Midbrain (tissue), 1 donor: Measurements from ENCODE around the gene ANGPT4.
"Not testable (repeated sequence)": the region's sequence is repeated elsewhere in the genome, so short reads cannot be mapped to it uniquely, and the experiment has no call there.

Source experiments
- DNase-seq: peaks from one replicate; lab custom pipeline; 2025; lab: John Stamatoyannopoulos, UW

ANGPT4 gene

DNA sequence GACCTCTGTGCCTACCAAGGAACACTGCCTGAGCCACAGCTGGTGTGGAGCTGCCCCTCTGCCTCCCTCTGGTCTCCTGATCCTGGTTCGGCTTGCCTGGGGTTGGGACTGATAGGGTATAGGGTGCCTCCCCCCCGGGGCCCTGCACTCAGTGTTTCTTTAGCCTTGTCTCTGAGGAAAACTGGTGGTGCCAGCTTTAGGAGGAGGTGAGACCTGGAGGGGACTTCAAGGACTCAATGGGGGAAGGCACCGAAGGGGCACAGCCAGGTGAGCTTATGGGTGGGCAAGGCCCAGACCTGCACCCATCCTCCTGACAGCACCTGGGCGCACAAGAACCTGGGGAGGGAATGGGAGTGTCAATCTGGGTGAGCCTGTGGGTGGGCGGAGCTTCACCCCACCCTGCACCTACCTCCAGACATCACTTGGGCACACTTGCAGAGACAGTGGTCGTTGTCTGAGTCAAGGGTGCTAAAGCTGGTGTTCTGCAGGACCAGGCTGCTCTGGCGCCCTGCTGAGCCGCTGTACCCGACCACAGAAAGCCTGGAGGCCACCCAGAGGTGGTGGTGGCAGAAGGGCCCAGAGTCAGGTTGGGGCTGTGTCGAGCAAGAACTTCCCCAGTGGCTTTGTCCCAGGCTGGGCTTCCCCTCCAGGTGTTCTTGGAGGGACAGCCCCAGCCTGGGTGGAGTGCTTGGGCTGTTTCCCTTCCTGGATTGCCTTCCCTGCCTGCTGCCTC, 42.1 kb downstream of the ANGPT4 start:
- DNase-seq, result no peak

DNA sequence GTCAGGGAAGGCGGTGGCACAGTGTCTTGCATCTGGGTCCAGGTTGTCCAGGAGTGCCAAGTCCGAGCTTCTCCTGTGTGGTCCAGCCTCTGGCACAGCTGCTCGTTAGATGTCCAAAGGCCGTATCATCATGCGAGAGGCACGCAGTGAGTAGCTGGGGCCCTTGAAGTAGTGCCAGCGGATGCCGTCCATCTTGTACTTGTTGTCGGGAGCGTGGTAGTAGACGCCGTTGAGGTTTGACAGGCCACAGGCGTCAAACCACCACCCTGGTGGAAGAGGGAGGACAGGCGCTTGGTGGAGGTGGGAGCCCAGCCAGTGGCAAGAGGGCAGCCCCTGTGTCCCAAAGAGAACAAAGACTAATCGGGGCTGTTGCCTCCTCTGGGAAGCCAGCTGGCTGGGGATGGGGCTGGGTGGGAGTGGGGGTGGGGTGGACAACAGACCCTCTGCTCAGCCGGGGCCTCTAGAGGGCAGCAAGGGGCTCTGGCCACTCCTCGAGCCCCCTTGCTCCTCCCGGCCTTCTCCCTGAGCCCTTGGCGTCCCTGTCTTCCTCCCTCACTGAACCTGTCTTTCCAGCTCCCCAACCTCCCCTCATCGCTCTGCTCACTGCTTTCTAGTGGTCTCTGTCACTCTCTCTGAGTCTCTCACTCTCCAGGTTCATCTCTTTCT, 43.1 kb downstream of the ANGPT4 start:
- no peak for DNase-seq

DNA sequence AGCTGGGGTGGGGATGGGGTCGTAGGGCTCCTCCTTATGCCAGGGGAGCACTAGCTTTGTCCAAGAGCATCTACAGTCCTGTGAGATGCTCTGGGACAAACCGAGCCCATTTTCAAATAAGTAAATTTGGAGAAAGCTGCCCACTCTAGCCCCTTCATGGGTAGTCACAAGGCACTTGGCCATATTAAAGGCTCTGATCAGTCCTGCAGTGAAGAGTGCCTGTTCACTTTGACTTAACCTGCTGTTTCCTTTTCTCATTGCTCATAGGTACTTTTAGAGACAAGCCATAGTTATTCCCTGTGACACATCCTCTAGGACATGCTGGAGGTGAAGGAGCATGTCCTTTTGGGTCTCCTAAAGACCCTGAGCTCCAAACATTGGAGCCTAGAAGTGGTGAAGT, 44.2 kb downstream of the ANGPT4 start:
- DNase-seq, result no peak

DNA sequence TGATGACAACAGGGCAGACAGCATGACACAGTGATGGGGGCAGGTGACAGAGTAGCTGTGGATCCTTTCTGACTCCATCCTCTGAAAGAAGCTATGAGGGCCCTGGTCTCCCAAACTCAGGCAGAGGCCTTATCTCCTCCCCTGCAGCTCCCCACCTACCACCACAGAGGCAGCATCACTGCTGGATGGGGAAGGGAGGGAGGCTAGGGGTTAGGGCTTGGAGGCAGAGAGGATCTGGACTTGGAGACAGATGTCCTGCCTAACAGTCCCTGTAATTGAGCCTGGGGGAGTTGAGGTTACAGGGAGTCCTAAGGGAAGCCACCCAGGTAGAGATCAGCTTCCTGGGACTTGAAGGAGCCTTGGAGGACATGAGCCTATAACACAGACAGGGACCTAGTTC, 44.7 kb downstream of the ANGPT4 start:
- DNase-seq, result no peak

DNA sequence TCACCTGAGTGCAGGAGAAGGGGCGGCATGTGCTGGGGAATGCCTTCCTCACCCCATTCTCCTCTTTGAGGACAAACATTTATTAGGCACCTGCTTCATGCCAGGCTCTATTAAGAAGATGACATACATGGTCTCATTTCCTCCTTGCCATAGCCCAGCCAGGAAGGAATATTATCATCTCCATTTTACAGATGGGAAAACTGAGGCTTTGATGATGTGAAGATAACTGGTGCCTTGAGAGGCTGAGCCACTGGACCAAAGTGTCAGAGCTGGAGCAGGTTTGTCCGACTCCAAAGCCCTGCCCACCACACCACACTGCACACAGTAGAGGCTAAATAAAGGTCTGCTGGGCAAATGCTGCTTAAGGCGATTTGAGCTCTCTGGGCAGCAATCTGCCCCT, 45.4 kb downstream of the ANGPT4 start:
- DNase-seq, result no peak

DNA sequence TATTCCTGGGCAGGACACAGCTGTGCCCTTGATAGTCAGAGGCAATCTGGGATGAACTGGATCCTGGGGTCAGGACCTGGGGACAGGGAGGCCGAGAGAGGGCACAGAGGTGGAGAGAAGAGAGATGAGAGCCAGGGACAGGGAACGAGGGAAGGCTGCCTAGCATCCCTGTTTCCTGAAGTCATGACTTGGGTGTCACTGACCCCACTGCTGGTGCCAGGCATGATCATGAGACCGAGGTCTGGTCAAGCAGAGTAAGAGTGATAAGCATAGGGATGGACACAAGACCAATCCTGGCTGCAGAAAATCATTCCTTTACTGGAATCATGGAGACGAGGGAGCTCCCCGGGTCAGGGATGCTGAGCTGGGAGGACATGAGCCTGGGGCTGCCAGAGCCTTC, 46.5 kb downstream of the ANGPT4 start:
- no peak for DNase-seq

DNA sequence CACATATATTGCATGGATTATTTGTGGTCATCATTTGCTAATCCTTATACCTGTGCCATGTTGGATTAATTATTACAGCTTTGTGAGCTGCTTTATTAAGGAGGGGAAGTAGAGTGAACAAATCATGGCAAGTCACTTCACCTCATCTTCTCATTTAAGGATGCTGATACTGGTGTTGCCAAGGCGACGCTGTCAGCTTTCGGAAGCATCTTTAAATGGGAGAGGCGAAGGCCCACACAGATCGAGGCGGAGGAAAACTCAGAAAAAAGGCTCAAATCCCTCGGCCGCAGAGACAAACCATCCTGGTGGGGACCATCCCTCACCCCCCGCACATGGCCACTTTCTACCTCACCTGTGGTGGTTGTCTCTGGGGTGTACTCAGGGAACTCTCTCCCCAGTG, 47.9 kb downstream of the ANGPT4 start:
- no peak for DNase-seq

DNA sequence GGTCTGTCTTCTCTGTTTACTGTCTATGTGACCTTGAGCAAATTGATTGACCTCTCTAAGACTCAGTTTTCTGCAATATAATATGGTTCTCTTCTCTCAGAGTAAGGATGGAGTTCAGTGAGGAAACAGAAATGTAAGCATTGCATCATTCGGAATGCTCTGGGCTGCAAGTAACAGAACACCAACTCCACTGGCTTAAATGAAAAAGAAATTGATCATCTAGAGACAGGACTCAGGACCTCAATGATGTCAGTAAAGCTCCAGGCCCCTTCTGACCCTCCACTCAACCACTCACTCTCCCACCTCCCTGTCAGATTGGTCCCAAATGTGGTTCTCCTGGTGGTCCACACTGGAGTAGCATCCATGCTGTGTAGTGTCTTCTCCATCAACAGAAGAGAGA, 50.7 kb downstream of the ANGPT4 start:
- DNase-seq, result no peak

DNA sequence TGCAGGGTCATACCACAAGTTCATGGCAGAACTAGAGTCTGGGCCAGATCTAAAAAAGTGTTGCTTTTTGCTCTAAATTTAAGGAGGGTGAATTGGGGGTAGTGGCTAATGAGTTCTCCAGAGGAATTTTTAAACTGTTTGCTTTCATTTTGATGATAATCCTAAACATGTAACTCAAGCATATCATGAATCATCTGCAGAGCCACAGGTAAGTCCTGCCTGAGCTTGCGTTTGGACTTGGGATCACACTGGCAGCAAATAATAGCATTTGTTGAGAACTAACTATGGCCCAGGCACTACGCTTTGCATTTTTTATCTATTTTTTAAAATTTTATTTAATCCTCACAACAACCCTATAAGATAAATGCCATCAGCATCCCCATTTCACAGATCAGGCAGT, 55.2 kb downstream of the ANGPT4 start:
- no peak for DNase-seq

DNA sequence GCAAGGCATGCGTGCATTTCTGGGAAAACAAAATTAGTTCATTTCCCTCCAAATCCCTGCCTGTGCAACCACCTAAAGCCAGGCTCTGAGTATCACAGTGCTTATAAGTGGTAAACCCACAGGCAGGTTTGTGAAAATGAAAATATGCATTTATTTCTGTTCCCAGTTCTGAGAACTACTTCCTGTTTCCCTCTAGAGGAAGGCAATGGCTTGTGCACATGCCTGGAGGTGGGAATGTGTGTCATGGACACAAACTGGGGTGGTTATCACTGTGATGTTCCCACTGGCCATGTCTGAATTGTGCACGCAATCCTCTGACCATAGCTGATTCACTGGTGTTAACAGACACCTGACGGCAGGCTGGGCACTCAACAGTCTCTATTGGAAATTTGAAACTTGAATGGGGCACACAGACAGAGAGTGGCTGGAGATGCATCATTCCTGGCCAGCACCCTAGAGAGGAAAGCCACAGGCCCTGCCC, 56.3 kb downstream of the ANGPT4 start:
- DNase-seq, result no peak

DNA sequence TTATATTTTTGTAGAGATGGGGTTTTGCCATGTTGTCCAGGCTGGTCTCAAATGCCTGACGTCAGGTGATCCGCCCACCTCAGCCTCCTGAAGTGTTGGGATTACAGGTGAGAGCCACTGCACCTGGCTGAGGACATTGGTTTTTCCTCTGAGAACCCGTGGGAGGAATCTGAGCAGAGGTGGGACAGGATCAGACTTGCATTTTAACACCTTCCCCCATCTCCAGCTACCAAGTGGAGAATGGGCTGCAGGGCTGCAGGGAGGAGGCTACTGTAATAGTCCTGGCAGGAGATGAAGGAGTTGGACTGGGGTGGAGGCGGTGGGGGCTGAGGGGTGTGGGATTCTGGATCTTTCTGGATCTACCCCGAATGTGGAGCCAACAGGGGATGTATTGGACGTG, 58.1 kb downstream of the ANGPT4 start:
- DNase-seq, result no peak

DNA sequence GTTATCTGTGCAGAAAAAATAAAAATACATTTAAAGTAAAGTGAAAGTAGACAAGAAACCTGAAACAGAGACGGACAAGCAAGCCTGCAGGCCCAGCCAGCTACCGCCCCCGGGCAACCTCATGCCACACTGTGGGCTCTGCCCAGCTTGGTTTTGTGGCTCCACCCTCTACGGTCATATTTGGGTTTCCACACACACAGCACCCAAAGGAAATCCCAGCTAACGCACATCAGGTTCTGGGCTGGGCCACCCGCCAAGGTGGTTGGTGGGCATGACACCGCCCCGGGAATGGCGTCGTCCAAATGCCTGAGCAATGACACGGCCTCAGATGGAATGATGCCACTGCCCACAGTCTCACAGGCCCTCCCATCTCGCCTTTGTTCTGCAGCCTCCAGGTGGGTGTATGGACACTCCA, 59.8 kb downstream of the ANGPT4 start:
- no peak for DNase-seq

DNA sequence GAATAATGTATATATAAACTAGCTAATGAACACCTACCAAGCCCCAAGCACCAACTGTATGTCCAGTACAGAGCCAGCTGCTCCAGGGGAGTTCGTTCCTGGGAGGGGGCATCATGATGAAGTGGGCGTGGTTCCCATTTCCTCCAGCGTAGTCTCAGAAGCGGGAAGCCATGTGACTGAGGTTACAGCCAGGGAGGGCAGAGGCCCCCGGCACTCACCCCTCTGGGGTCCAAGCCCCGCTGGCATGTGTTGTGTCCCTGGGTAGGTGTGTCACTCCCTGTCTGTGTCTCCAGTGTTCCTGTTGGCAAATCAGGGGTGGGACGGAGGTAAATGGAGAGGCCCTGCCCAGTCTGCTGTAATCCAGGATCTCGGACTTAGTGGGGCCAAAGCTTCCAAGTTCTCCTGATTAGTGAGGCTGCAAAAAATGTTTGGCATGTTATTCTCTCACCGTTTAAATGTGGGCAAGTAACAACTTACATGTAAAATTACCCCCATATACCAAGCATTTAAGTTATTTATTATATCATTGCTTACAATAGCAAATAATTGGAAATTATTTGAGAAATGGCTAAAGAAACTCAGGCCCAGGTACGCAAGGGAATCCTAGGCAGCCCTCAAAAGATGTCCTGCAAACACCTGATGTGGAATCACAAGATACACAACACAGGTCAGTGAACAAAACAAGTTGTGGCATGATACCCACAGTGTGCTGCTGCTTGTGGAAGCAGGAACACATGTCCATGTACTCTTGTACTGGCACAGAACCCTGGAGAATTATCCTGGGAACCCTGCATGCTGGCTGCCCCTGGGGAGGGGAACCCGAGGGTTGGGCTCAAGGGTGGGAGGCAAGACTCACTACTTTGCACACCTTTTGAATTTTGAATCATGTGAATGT, 60.4 kb downstream of the ANGPT4 start:
- no peak for DNase-seq

DNA sequence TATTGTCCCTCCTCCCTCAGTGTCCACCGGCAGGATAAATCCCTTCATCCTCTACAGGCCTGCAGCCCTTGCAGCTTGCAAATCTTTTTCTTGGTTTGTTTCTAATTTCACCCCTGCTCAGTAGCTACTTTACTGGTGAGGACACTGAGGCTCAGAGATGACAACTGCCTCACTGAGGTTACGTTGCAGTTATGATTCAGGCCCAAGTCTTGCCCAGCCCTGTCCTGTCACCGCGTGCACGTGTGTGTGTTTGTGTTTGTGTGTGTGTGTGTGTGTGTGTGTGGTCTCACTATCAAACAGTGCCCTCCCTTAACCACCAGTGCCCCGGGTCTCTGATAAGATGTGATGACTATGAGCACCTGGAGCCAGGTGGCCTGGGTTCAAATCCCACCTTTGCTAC, 61.5 kb downstream of the ANGPT4 start:
- no peak for DNase-seq

DNA sequence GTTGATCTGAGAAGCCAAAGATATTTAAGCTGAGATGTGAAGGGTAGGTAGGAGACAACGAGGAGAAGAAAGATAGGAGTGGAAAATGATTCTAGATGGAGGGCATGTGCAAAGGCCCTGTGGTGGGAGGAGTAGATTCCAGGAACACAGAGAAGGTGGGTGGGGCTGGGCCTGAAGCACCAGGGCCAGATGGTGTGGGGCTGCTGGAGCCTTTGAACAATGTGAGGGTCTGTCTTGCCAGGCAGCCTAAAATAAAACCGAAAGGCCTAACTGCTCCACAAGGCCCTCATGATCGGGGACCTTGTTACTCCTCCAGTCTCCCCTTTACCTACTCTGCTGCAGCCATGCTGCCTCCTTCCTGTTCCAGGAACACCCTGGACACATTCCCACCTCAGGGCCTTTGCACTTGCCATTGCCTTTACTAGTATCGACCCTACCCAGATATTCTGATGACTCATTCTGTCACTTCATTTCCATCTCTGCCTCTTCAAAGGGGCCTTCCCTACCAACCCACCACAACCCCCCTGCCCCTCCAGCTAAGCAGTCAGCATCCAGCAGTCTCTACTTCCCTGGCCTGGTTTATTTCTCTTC, 62.6 kb downstream of the ANGPT4 start:
- no peak for DNase-seq

DNA sequence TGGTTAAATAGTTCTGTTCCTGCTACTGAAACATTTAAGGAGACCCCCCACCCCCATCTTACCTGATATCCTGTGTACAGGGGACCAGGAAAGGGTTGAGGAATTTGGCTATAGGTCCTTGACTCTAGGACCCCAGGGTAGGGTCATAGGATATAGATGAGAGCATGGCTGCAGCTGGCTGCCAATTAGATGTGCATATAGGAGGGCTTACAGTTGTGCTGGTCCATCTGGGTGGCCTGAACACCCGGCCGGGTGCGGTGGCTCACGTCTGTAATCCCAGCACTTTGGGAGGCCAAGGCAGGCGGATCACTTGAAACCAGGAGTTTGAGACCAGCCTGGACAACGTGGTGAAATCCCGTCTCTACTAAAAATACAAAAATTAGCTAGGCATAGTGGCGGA, 67.4 kb downstream of the ANGPT4 start:
- not testable (repeated sequence) for DNase-seq

DNA sequence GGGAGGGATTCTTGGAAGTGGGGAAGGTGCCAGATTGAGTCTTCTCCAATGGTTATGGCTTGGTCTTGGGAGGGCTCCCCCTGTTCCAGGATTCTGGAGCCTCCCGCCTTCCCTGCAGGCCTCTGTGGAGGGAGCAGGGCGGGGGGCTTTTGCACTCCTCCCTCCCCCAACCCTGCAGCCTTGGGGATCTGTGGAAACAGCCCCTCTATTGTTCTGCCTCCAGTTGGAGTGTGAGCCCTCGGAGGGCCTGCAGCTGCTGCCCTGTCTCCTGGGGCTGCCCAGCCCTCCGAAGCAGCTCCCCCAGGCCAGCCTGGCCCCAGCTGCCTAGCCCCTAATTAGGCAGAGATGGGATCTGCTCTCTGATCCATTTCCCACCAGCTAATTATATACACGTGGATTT, 67.9 kb downstream of the ANGPT4 start:
- DNase-seq, result no peak

DNA sequence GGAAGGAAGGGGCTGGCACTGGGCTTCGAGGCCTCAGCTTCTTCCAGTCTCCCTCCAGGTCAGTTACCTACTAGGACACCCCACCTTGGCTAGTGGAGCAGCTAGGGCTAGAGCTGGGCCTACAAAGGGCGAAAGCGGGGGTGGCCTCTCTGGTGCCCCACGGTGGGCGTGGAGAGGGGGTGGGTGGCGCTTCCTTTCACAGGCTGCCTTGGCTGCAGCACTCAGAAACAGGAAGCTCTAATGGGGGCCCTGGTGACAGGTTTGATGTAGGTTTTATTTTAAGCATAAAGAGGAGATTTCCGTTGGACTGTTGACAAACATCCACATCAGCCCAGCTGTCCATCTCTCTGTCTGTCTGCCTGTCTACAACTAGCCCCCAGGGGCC, 69.2 kb downstream of the ANGPT4 start:
- DNase-seq, result no peak

DNA sequence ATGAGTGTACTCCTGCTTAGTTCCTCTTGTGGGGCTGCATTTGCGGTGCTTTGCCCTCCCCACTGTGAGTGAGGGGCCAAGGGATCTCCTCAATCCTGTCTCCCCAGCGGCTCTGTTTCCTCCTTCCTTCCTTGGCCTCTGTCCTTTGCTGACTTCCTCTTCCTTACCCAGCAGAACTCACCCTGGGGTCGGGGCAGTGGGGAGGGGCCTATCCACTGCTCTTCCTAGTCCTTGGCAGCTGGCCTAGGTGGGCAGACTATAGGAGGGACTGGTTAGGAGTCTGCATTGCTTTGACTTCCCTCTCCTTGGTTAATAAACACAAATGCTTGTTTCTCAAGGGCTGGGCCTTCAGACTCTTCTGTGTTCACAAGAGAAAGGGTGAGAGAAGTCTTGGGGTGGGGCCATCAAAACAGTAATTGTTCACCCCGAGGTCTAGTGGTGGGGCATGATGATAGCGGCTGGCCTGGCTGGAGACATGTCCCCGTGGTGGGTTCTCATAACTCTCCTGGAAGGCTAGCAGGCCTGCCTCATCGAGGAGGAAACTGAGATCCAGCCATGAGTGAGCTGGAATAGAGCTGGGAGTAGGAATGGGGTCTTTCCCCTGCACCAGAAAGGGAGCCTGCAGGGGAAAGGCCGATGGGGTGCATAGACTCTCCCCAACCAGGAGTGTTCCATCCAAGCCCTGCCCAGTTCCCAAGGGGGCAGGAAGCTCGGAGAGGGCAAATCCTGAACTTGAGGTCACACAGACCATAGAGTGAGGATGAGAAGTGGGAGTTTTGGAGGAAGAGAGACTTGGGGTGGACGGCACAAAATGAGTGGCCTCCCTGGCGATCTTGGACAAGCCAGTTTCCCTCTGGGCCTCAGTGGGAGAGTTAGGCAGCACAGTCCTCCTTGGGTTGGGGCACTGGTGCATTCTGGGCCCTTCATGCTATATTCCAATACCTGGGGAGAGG, 69.9 kb downstream of the ANGPT4 start:
- no peak for DNase-seq

DNA sequence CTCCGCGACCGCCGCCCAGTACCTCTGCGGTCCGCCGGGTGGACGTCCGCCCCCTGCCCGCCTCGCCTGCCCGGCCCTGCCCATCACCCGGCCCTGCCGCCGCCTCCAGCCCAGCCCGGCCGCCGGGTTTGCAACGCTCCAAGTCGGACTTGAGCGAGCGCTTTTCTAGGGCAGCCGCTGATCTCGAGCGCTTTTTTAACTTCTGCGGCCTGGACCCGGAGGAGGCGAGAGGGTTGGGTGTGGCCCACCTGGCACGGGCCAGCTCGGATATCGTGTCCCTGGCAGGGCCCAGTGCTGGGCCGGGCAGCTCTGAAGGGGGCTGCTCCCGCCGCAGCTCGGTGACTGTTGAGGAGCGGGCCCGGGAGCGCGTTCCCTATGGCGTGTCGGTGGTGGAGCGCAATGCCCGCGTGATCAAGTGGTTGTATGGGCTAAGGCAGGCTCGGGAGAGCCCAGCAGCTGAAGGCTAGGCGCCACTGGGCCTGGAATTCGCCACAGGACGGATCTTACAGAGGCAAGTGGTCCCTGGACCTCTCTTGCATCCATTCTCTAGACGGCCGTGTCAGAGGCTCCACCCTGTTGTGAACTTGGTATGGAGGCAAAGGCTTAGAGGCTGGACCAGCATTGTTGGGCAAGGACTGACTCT, 70.8 kb downstream of the ANGPT4 start:
- DNase-seq, result no peak
